Measurements from ENCODE around the gene HNF1B. TPM values are rescaled to one million over a fixed set of nuclear protein-coding genes. Genes with fewer than 3 reads are reported as not detected.

The HNF1B gene
- total and polyA plus RNA-seq, 10 of the 15 experiments (the other 5 are each of a cell fraction or from before 2014, with no cell fraction given) = 0.51 to 12.7 (median 1.9) TPM

DNA sequence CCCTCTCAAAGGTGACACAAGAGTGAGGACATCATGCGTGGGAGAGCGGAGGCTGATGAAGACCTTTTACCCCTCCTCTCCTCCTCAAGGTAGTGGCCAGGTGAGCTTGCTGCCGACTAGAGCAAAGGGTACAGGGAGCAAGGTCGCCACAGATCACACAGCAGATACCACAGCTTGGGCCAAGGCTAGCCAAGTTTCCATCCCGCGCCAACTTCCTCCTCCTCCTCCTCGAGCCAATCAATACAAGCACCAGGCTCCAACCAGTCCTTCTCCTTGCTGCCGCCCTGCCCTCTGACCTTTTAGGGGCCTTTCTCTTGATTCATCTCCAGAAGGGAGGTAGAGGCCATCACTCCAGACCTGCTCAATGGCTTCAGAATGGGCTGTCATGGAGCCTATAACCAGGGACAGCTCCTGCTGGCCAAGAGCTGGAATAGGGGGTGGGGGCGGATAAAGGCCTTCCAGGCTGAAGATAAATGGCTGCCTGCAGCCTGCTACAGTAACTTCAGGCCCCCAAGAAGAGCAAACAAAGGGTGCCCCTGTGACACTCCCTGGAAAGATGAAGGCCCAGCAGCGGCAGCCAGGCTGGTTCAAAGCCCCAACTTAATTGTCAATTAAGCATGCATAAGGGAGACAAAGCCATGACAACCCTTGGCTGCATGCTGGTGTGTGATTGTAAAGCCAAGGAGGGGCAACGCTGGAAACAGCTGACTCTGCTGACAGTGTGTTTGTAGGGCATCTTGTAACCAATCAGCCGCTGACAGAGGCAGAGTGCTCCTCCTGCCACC lies 17.8 kb downstream of the HNF1B start:
- ChIA-PET RAD21 (ENCODE audit: unreplicated experiment) (no interaction called here), POLR2A (no interaction called here), CTCF (no interaction called here), SMC1A (ENCODE audit: uncharacterized antibody, unreplicated experiment) (no interaction called here)
- peaks cover 0 to 22% of the 10 kb centered on the region in 2 experiments; a peak in 2 of 4 replicates for H3K36me3 ChIP-seq (ENCODE audit: control insufficient read depth in 2 of 2, insufficient read depth in 2 of 2, low read length in 1 of 2)
- DNase-seq (ENCODE audit: low read depth, low spot score) (no peak), FAIRE-seq (no peak), ATAC-seq (no peak)
- H4K20me1 ChIP-seq (ENCODE audit: control insufficient read depth, insufficient read depth) = no peaks in the 10 kb centered on the region
- intact Hi-C loops (cut with micrococcal nuclease; ENCODE audit: unreplicated experiment) (no loop called here), in situ Hi-C loops (cut with MboI) (no loop called here)
- H3K4me2 ChIP-seq (ENCODE audit: control insufficient read depth, insufficient read depth) = no peak overlapping the region
- WGBS (ENCODE audit: insufficient coverage, insufficient replicate concordance, low lambda C conversion rate, missing lambda C conversion rate) = 55% methylated on average over 12 of the region's 12 CpGs
- no peaks in the 10 kb centered on the region for H3K4me1 ChIP-seq (ENCODE audit: control insufficient read depth, insufficient read depth, low read length)
- H3K4me3 ChIP-seq = no peak overlapping the region
- H3K27me3 ChIP-seq (replicated peaks in 1 of 2; ENCODE audit: control insufficient read depth in 2 of 2, insufficient read depth in 2 of 2, low read length in 1 of 2) = peaks cover 0 to 3% of the 10 kb centered on the region in 2 experiments; a peak in 1 of 4 replicates
- H3K9me3 ChIP-seq (replicated peaks; ENCODE audit: control insufficient read depth, insufficient read depth, low read length) = no peaks in the 10 kb centered on the region
- no peak overlapping the region for H3K9ac ChIP-seq (ENCODE audit: control insufficient read depth, insufficient read depth, low read length)
- no peak overlapping the region for H2AFZ ChIP-seq (ENCODE audit: control insufficient read depth, low read depth, low read length)
- H3K79me2 ChIP-seq (ENCODE audit: control insufficient read depth, insufficient read depth, low read length) = no peaks in the 10 kb centered on the region
- no peak overlapping the region for H3K27ac ChIP-seq (ENCODE audit: control insufficient read depth, insufficient read depth)
- no TSS peak for BruUV-seq (replicated peaks)
- TF ChIP-seq BMI1 (IDR thresholded peaks at IDR 0.05; ENCODE audit: borderline replicate concordance) = no peak
- TF ChIP-seq, protein P1, sequence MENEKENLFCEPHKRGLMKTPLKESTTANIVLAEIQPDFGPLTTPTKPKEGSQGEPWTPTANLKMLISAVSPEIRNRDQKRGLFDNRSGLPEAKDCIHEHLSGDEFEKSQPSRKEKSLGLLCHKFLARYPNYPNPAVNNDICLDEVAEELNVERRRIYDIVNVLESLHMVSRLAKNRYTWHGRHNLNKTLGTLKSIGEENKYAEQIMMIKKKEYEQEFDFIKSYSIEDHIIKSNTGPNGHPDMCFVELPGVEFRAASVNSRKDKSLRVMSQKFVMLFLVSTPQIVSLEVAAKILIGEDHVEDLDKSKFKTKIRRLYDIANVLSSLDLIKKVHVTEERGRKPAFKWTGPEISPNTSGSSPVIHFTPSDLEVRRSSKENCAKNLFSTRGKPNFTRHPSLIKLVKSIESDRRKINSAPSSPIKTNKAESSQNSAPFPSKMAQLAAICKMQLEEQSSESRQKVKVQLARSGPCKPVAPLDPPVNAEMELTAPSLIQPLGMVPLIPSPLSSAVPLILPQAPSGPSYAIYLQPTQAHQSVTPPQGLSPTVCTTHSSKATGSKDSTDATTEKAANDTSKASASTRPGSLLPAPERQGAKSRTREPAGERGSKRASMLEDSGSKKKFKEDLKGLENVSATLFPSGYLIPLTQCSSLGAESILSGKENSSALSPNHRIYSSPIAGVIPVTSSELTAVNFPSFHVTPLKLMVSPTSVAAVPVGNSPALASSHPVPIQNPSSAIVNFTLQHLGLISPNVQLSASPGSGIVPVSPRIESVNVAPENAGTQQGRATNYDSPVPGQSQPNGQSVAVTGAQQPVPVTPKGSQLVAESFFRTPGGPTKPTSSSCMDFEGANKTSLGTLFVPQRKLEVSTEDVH (IDR thresholded peaks at IDR 0.05; ENCODE audit: low read depth, partially characterized antibody) = no peak
- TF ChIP-seq YBX1 (IDR thresholded peaks at IDR 0.05) = no peak
- no peak for TF ChIP-seq STAT3 (IDR thresholded peaks at IDR 0.05; ENCODE audit: low read depth, low read length)
- TF ChIP-seq KLF5 (IDR thresholded peaks at IDR 0.05; ENCODE audit: partially characterized antibody) = no peak
- TF ChIP-seq WRNIP1 (IDR thresholded peaks at IDR 0.05; ENCODE audit: borderline replicate concordance, low read depth, low read length) = no peak
- TF ChIP-seq, protein P2, sequence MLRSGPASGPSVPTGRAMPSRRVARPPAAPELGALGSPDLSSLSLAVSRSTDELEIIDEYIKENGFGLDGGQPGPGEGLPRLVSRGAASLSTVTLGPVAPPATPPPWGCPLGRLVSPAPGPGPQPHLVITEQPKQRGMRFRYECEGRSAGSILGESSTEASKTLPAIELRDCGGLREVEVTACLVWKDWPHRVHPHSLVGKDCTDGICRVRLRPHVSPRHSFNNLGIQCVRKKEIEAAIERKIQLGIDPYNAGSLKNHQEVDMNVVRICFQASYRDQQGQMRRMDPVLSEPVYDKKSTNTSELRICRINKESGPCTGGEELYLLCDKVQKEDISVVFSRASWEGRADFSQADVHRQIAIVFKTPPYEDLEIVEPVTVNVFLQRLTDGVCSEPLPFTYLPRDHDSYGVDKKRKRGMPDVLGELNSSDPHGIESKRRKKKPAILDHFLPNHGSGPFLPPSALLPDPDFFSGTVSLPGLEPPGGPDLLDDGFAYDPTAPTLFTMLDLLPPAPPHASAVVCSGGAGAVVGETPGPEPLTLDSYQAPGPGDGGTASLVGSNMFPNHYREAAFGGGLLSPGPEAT (IDR thresholded peaks at IDR 0.05; ENCODE audit: low read depth) = no peak
- TF ChIP-seq CREM (IDR thresholded peaks at IDR 0.05; ENCODE audit: low read depth) = no peak
- TF ChIP-seq SMC3 (IDR thresholded peaks at IDR 0.05; ENCODE audit: borderline replicate concordance, low read length) = no peak
- no peak for TF ChIP-seq MEF2B (IDR thresholded peaks at IDR 0.05; ENCODE audit: partially characterized antibody, poor library complexity, severe bottlenecking)
- TF ChIP-seq EP300 (IDR thresholded peaks at IDR 0.05; ENCODE audit: borderline replicate concordance in 1 of 2, control insufficient read depth in 1 of 2, low read depth in 2 of 2, low read length in 2 of 2) = no peak
- no peak for TF ChIP-seq NRF1 (conservative IDR thresholded peaks at IDR 0.05; ENCODE audit: low read depth, low read length)
- TF ChIP-seq, protein P3, sequence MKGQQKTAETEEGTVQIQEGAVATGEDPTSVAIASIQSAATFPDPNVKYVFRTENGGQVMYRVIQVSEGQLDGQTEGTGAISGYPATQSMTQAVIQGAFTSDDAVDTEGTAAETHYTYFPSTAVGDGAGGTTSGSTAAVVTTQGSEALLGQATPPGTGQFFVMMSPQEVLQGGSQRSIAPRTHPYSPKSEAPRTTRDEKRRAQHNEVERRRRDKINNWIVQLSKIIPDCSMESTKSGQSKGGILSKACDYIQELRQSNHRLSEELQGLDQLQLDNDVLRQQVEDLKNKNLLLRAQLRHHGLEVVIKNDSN (IDR thresholded peaks at IDR 0.05; ENCODE audit: borderline replicate concordance, extremely low read length, insufficient read depth, low read depth, low read length) = no peak
